Suprapubic skin (tissue), 4 donors: ENCODE data around the gene SETD3. TPM values are rescaled to one million over a fixed set of nuclear protein-coding genes. Genes with fewer than 3 reads are reported as not detected.

Experiments used
- DNase-seq, 2 donors: peaks; one replicate each; pipeline ENCODE4 v3.0.0-alpha.2; 2019; ENCODE audit warnings: low spot score in 2 of 2
- H3K27ac ChIP-seq: fragments of 200-600 bp; sonication (generic); one replicate; pipeline ENCODE4 v1.5.1; 2019
- H3K27me3 ChIP-seq: fragments of 200-600 bp; sonication (generic); one replicate; pipeline ENCODE4 v1.5.1; 2019
- H3K36me3 ChIP-seq: fragments of 200-600 bp; sonication (generic); one replicate; pipeline ENCODE4 v1.5.1; 2019
- H3K4me1 ChIP-seq: fragments of 200-600 bp; sonication (generic); one replicate; pipeline ENCODE4 v1.5.1; 2019
- H3K4me3 ChIP-seq: fragments of 200-600 bp; sonication (generic); one replicate; pipeline ENCODE4 v1.5.1; 2019; ENCODE audit warnings: mild to moderate bottlenecking
- H3K9me3 ChIP-seq: fragments of 200-600 bp; sonication (generic); one replicate; pipeline ENCODE4 v1.5.1; 2019
- EP300 ChIP-seq: sonication (generic); formaldehyde crosslinking; IDR thresholded peaks from one replicate; pipeline ENCODE4 v1.6.1; 2017; ENCODE audit warnings: antibody characterized with exemption
- POLR2A ChIP-seq, 2 donors: fragments of 450-650 bp; IDR thresholded peaks; one replicate each; pipeline ENCODE4 v1.6.1; 2017; ENCODE audit warnings: antibody characterized with exemption in 2 of 2, mild to moderate bottlenecking in 2 of 2, moderate library complexity in 2 of 2
- POLR2AphosphoS5 ChIP-seq, 3 donors: sonication (generic); formaldehyde crosslinking; IDR thresholded peaks; one replicate each; pipeline ENCODE4 v1.6.1; 2017; ENCODE audit warnings: antibody characterized with exemption in 3 of 3
- WGBS: methylation state at CpG from one replicate; pipeline ENCODE4 v1.1.5; 2018; 5-methylcytosine and 5-hydroxymethylcytosine counted together
- total RNA-seq, 4 donors: library from RNA; depleted of rRNA; stranded (reverse); fragments of >200 nt; gene quantifications; one replicate each; pipeline ENCODE4 v1.1.0, GENCODE V29; 2016
- TF ChIP-seq, protein P1 (sequence below), 2 donors: fragments of 200-600 bp in 1 of 2; fragments of 450-650 bp in 1 of 2; sonication (generic) in 1 of 2; IDR thresholded peaks; one replicate each; pipeline ENCODE4 v1.5.1; 2016 to 2019; ENCODE audit warnings: antibody characterized with exemption in 2 of 2, mild to moderate bottlenecking in 1 of 2, moderate library complexity in 1 of 2

SETD3 gene
- total RNA-seq, 4 donors from 2014 or later, result 50.2 to 57.5 (median 54.8) TPM

DNA sequence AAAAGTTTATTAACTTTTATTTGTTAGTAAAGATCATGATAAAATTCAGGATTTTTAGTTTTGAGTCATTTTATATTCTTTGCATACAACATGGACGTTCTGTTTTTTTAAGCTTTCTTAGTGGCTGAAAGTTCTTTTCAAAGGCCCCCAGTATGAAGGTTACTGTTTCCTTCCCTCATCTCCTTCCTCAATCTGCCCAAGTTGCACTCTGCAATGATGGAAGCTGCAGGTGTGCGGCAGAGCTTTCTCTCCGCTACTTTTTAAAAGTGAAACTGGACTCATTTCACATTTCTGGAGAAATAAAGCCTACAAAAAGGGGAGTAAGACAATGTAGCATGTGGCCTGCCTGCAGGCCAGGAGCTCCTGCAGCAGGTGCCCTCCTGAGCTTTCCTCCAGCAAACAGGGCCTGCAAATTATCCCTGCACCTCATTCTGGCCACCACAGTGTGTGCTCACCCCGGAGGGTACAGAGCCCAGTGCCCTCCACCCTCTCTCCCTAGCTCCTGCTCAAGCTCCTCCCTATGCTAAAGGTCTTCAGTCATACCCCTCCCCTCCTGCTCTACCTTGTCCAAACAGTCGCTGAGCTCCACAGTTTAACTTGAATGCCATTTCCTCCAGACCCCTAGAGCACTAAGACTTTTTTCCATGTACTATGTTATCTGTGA lies 78.9 kb downstream of the SETD3 start:
- Histone ChIP-seq H3K9me3 (no peaks in the 10 kb centered on the region), H3K4me1 (no peaks in the 10 kb centered on the region), H3K4me3 (no peak overlapping the region), H3K27me3 (no peaks in the 10 kb centered on the region), H3K27ac (no peak overlapping the region), H3K36me3 (peaks cover 74% of the 10 kb centered on the region)
- 73% methylated on average over 5 of the region's 5 CpGs for WGBS
- TF ChIP-seq POLR2AphosphoS5 (IDR thresholded peaks at IDR 0.05), result no peak
- TF ChIP-seq EP300, result no peak
- no peak for TF ChIP-seq POLR2A (IDR thresholded peaks at IDR 0.05)
- TF ChIP-seq, protein P1, sequence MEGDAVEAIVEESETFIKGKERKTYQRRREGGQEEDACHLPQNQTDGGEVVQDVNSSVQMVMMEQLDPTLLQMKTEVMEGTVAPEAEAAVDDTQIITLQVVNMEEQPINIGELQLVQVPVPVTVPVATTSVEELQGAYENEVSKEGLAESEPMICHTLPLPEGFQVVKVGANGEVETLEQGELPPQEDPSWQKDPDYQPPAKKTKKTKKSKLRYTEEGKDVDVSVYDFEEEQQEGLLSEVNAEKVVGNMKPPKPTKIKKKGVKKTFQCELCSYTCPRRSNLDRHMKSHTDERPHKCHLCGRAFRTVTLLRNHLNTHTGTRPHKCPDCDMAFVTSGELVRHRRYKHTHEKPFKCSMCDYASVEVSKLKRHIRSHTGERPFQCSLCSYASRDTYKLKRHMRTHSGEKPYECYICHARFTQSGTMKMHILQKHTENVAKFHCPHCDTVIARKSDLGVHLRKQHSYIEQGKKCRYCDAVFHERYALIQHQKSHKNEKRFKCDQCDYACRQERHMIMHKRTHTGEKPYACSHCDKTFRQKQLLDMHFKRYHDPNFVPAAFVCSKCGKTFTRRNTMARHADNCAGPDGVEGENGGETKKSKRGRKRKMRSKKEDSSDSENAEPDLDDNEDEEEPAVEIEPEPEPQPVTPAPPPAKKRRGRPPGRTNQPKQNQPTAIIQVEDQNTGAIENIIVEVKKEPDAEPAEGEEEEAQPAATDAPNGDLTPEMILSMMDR (IDR thresholded peaks at IDR 0.05), result no peak
- DNase-seq, result no peak

DNA sequence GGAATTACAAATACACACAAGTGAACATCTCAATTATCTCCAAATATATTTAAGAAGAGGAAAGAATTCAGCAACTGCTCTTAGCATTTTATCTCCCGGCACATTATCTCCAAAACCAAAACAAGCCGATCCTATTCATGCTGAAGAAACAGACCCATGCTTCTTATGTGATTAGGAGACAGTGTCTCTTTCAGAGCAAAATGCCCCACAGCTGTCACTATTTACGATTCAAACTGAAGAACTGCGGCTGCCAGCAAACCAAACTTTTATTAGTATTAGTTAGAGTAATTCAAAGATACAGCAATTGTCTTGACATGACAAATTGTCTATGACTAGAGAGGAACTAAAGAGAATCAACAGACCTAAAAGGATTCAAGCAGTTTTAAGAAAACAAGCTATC lies 79.4 kb downstream of the SETD3 start:
- no peaks in the 10 kb centered on the region for H3K9me3 ChIP-seq

DNA sequence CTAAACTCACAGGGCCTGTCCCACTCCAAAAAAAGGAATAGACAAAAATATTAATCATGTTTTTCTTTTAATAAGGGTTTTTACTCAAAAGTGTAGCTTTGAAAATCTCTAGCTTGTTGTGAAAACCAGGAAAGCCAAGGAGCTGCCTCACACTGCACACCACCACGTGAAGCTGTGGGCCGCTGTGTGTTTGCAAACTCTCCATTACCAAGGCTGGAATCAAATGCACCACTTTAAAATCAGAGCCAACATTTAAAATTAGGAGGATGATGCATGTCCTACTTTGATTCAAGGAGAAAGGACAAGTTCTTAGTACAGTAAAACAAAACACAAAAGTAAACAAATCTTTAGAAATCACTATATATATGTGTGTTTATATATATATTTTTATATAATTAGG lies 83.0 kb downstream of the SETD3 start:
- no peaks in the 10 kb centered on the region for H3K9me3 ChIP-seq
- no peak overlapping the region for H3K27ac ChIP-seq
- H3K27me3 ChIP-seq, result no peaks in the 10 kb centered on the region
- no peak for DNase-seq
- WGBS, result 90% methylated on average over 2 of the region's 2 CpGs
- H3K4me3 ChIP-seq, result no peak overlapping the region
- no peaks in the 10 kb centered on the region for H3K4me1 ChIP-seq
- H3K36me3 ChIP-seq, result peaks cover 45% of the 10 kb centered on the region
- TF ChIP-seq POLR2AphosphoS5 (IDR thresholded peaks at IDR 0.05) (no peak), EP300 (no peak), POLR2A (IDR thresholded peaks at IDR 0.05) (no peak)
- TF ChIP-seq, protein P1 (IDR thresholded peaks at IDR 0.05), result no peak

More for the DNA sequence above, 79.4 kb downstream of the SETD3 start:
- Histone ChIP-seq H3K4me3 (no peak overlapping the region), H3K4me1 (no peaks in the 10 kb centered on the region), H3K36me3 (peaks cover 74% of the 10 kb centered on the region), H3K27me3 (no peaks in the 10 kb centered on the region), H3K27ac (no peak overlapping the region)
- WGBS, result 77% methylated on average over 4 of the region's 4 CpGs
- no peak for DNase-seq
- TF ChIP-seq, protein P1 (IDR thresholded peaks at IDR 0.05), result no peak
- TF ChIP-seq EP300, result no peak

DNA sequence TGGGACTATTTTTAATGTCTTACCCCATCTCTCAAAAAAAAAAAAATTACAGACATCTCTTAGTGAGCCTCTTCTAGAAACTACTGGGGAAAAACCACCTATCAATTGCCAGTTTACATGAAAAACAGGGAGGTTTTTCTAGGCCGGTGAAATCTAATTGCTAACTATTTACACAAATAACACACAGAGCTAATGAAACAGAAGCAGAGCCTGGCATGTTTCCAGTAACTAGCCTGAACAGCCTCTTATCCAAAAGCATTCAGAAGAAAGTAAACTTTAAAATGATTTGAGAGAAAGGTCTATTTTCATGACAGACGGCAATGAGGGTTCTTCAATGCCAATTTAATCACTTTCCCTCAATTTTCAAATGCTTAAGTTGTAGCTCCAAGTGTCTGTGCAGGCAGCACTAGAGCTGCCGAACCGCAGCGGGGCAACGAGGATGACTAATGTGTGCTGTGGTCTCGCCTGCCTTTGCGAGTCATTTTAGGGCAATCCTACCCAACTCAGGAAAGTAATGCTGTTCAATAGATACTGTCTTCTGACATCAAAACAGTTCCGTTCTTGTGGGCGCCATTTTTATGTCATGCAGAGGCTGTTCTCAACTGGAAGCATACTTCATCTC lies 84.6 kb downstream of the SETD3 start:
- no peak for DNase-seq
- Histone ChIP-seq H3K4me3 (no peak overlapping the region), H3K27ac (no peak overlapping the region), H3K4me1 (no peaks in the 10 kb centered on the region), H3K36me3 (peaks cover 43% of the 10 kb centered on the region), H3K27me3 (no peaks in the 10 kb centered on the region), H3K9me3 (no peaks in the 10 kb centered on the region)
- WGBS, result 84% methylated on average over 10 of the region's 10 CpGs
- TF ChIP-seq, protein P1 (IDR thresholded peaks at IDR 0.05), result no peak
- no peak for TF ChIP-seq EP300
- no peak for TF ChIP-seq POLR2A (IDR thresholded peaks at IDR 0.05)
- TF ChIP-seq POLR2AphosphoS5 (IDR thresholded peaks at IDR 0.05), result no peak

DNA sequence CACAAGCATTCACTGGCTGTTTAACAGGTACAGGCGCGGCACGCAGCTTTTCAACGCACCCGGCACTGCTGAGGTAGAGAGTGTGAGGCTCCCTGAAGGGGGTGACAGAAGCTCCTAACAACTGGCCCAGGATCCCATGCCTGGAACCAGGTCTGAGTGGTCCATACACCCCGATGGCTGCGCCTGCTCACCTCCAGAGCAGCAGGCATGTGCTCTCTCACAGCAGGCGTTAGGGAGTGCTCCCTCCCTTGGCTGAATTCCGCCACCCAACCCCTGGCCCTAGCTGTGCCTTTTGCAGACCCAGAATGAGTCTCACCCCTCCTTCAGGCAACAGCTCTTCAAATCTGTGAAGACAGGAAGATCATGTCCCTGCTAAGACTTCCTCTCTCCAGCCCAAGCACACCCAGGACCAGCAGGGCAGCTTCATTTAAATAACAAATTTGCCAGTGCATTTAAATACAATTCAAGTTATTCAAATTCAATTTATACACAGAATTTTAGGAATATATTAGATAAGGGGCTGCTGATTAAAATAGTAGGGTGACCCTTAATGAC lies 86.0 kb downstream of the SETD3 start:
- 68% methylated on average over 9 of the region's 9 CpGs for WGBS
- Histone ChIP-seq H3K4me3 (no peak overlapping the region), H3K27ac (no peak overlapping the region), H3K9me3 (no peaks in the 10 kb centered on the region), H3K4me1 (no peaks in the 10 kb centered on the region), H3K27me3 (no peaks in the 10 kb centered on the region), H3K36me3 (peaks cover 37% of the 10 kb centered on the region)
- TF ChIP-seq POLR2AphosphoS5 (IDR thresholded peaks at IDR 0.05) (no peak), EP300 (no peak), POLR2A (IDR thresholded peaks at IDR 0.05) (no peak)
- TF ChIP-seq, protein P1 (IDR thresholded peaks at IDR 0.05), result no peak
- DNase-seq, result no peak
